T-helper 1 cell treated with Interleukin-12 subunit alpha and Interleukin-12 subunit beta and Interleukin-4 antibody, amounts not matched to agents 30 μg/mL and 1 μg/mL, for 36 hours (primary cell): ENCODE measurements around the gene CCR5AS.
"Not testable (repeated sequence)": the region's sequence is repeated elsewhere in the genome, so short reads cannot be mapped to it uniquely, and the experiment has no call there.

Source experiments
- H3K27ac Mint-ChIP-seq: one replicate; pipeline ENCODE4 v1.8.0; 2021; ENCODE audit warnings: mild to moderate bottlenecking, mixed read lengths
- H3K27me3 Mint-ChIP-seq: one replicate; pipeline ENCODE4 v1.8.0; 2021; ENCODE audit warnings: low read depth, mixed read lengths
- H3K36me3 Mint-ChIP-seq: one replicate; pipeline ENCODE4 v1.8.0; 2021; ENCODE audit warnings: low read depth, mixed read lengths
- H3K4me1 Mint-ChIP-seq: one replicate; pipeline ENCODE4 v1.8.0; 2021; ENCODE audit warnings: low read depth, mixed read lengths
- H3K4me3 Mint-ChIP-seq: one replicate; pipeline ENCODE4 v1.8.0; 2021; ENCODE audit warnings: mild to moderate bottlenecking, moderate library complexity, mixed read lengths
- H3K9me3 Mint-ChIP-seq: one replicate; pipeline ENCODE4 v1.8.0; 2021; ENCODE audit warnings: mixed read lengths

The CCR5AS gene

DNA sequence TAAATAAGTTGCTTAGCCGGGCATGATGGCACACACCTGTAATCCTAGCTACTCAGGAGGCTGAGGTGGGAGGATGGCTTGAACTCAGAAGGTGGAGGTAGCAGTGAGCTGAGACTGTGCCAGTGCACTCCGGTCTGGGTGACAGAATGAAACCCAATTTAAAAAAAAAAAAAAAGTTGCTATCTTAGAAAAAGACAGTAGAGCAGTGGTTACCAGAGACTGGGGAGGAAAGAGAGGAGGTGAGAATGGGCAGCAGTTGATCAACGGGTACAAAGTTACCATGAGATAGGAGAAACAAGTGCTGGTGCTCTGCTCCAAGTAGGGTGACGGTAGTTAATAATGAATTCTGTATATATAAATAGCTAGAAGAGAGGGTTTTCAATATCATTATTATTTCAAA is 53.8 kb downstream of the CCR5AS start:
- Mint-ChIP-seq H3K27ac (peak overlapping the region; percentile 32), H3K36me3 (peaks cover 39% of the 10 kb centered on the region)

DNA sequence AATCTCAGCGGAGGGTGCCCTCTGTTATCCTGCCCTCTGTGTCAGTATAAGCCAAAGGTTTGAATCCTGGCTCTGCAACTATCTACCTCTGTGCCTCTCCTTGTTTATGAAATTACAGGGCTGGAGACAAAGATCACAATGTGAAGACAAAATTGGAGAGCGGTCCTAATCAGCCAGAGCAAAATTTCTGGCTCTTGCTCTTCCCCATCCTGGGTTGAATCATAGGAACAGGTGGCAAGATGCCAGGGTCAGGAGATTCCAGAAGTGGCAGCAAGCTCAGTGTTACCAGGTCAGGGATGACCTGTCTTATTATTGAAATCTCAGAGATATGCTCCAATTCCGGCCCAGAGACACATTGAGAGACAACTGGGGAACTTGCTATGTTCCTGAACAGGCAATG is 55.2 kb downstream of the CCR5AS start:
- Mint-ChIP-seq H3K4me1 (peaks cover 77% of the 10 kb centered on the region), H3K36me3 (peaks cover 35% of the 10 kb centered on the region), H3K9me3 (peaks cover 20% of the 10 kb centered on the region), H3K27me3 (peaks cover 26% of the 10 kb centered on the region), H3K4me3 (no peak overlapping the region), H3K27ac (no peak overlapping the region)

More for the DNA sequence above, 53.8 kb downstream of the CCR5AS start:
- Mint-ChIP-seq H3K4me3 (peak overlapping the region; percentile 6), H3K27me3 (peaks cover 29% of the 10 kb centered on the region), H3K9me3 (peaks cover 8% of the 10 kb centered on the region), H3K4me1 (peaks cover 80% of the 10 kb centered on the region)

DNA sequence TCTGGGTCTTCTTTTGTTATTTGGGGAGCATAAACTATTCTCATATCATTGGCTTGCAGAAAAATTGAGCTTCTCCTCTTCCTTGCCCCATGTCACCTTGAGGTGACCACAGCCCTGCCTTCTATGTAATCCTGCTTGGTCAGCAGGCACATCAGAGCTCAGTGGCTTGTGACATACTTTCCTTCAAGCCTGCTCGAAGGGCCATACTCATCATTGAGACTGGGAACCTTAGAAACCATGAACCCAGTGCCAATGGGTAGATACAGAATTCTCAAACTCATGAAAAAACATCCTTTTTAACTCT is 56.7 kb downstream of the CCR5AS start:
- H3K36me3 Mint-ChIP-seq = peaks cover 22% of the 10 kb centered on the region
- peak overlapping the region; percentile 93 for H3K27ac Mint-ChIP-seq
- H3K9me3 Mint-ChIP-seq = peaks cover 32% of the 10 kb centered on the region
- H3K27me3 Mint-ChIP-seq = peaks cover 14% of the 10 kb centered on the region
- peaks cover 64% of the 10 kb centered on the region for H3K4me1 Mint-ChIP-seq
- peak overlapping the region; percentile 56 for H3K4me3 Mint-ChIP-seq

DNA sequence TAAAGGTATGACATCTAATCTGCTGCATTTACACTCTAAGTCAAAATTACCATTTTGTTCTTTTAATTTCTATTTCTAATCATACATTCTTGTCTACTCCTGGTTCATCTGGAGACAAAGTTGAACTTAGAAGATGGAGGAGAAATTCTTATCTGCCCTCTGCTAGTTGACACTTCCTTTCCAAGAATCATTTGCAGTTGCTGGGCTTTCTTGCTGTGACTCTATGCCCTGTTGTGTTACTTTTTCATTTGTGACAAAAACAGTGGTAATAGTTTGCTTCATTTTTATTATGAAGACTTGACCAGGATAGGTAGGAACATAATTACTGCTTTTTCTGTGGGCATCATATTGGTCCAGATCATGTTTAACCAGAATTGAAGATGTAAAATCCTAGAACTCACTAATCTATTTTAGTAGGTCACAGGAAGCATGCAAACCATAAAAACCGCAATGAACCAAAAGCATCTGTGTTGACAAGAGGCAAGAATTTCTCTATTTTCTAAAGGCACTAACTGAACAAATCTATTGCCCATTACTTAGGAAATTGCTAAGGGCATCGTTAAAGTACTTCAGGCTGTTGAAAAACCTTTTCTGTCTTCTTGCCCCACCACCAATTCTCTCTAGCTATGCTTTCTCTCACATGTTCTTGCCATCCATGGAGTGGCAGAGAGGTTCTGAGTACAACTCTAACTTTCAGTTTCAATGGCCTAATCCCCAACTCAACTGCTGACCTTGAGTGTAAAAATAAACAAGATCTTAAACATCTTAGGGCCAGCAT is 57.2 kb downstream of the CCR5AS start:
- peaks cover 33% of the 10 kb centered on the region for H3K9me3 Mint-ChIP-seq
- H3K36me3 Mint-ChIP-seq = peaks cover 19% of the 10 kb centered on the region
- peaks cover 9% of the 10 kb centered on the region for H3K27me3 Mint-ChIP-seq
- H3K27ac Mint-ChIP-seq = peak overlapping the region; percentile 93
- H3K4me1 Mint-ChIP-seq = peaks cover 60% of the 10 kb centered on the region
- H3K4me3 Mint-ChIP-seq = peak overlapping the region; percentile 56

DNA sequence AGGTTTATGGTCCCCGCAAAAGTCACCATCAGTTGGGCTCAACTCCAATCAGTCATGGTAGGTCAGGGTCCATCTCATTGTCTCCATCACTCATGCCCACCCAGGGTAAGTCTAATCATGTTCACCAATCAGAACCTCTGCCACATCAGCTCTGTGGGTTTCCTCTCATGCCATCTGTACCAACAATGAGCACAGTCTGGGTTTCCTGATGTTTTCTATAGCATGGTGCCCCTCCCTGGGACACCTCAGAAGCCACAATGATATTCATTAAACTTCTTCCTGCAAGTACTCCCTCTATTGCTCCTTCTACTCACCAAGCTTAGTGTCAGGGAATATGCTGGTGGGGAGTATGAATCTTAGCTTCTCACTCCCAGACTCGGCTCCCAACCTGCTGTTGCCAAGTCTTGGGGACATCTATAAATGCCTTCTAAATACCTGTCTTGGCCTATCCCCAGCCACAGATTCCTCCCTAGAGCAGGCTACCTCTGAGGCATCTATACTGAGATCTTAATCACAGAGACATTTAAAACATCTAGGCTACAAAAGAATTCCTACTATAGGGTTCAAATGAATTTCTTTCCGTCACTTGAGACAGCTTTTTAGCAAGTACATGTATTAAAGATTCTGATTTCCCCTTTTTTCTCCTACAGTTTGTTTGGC is 57.9 kb downstream of the CCR5AS start:
- Mint-ChIP-seq H3K4me3 (peak overlapping the region; percentile 56), H3K9me3 (peaks cover 38% of the 10 kb centered on the region), H3K4me1 (peaks cover 54% of the 10 kb centered on the region), H3K27ac (peak overlapping the region; percentile 93), H3K36me3 (peaks cover 15% of the 10 kb centered on the region), H3K27me3 (peaks cover 4% of the 10 kb centered on the region)

DNA sequence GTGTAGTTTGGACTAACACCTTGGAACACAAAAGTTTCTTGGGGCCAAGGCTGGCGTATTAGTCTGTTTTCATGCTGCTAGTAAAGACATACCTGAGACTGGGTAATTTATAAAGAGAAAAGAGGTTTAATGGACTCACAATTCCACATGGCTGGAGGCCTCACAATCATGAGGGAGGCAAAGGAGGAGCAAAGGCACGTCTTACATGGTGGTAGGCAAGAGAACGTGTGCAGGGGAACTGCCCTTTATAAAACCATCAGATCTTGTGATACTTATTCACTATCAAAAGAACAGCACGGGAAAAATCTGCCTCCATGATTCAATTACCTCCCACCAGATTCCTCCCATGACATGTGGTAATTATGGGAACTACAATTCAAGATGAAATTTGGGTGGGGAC is 62.4 kb downstream of the CCR5AS start:
- H3K27me3 Mint-ChIP-seq = no peaks in the 10 kb centered on the region
- H3K36me3 Mint-ChIP-seq = peaks cover 26% of the 10 kb centered on the region

DNA sequence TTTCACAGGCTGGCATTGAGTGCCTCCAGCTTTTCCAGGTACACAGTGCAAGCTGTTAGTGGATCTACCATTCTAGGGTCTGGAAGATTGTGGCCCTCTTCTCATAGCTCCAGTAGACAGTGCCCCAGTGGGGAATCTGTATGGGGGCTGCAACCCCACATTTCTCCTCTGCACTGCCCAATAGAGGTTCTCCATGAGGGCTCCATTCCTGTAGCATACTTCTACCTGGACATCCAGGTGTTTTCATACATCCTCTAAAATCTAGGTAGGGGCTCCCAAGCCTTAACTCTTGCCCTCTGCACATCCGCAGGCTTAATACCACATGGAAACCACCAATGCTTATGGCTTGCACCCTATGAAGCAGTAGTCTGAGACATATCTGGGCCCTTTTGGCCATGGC is 68.0 kb downstream of the CCR5AS start:
- H3K27me3 Mint-ChIP-seq = peaks cover 3% of the 10 kb centered on the region
- peaks cover 53% of the 10 kb centered on the region for H3K9me3 Mint-ChIP-seq
- no peak overlapping the region for H3K27ac Mint-ChIP-seq
- peaks cover 31% of the 10 kb centered on the region for H3K36me3 Mint-ChIP-seq
- peaks cover 9% of the 10 kb centered on the region for H3K4me1 Mint-ChIP-seq
- no peak overlapping the region for H3K4me3 Mint-ChIP-seq

More for the DNA sequence above, 62.4 kb downstream of the CCR5AS start:
- Mint-ChIP-seq H3K4me1 (peaks cover 15% of the 10 kb centered on the region), H3K4me3 (no peak overlapping the region), H3K27ac (no peak overlapping the region), H3K9me3 (peaks cover 54% of the 10 kb centered on the region)

DNA sequence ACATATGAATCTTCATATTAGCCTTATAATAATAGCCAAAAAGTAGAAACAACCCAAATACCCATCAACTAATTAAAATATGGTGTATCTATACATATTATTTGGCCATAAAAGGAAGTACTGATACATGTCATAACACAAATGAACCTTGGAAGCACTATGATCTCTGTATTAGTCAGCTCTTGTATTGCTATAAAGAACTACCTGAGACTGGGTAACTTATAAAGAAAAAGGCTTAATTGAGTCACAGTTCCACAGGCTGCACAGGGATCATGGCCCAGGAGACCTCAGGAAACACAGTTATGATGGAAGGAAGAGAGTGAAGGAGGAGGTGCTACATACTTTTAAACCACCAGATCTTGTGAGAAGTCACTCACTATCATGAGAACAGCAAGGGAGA is 69.0 kb downstream of the CCR5AS start:
- Mint-ChIP-seq H3K9me3 (peaks cover 48% of the 10 kb centered on the region), H3K4me1 (peaks cover 11% of the 10 kb centered on the region), H3K36me3 (peaks cover 28% of the 10 kb centered on the region), H3K4me3 (no peak overlapping the region), H3K27me3 (peaks cover 7% of the 10 kb centered on the region), H3K27ac (no peak overlapping the region)

DNA sequence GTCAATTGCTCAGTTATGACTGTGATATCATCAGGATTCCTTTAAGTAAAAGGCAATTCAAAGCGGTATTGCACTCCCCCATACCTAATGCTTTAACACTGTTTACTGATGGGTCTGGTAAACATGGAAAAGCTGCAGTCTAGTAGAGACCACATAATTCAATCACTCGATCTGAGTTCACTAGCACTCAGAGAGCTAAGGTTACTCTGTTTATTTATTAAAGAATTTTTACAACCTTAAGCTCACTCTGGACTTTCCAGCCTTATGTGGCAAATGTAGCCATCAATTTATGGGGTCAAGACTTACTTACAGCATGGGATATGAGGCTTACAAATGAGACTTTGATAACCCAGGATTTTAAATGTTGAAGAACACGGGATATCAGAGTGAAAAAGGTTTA is 71.3 kb downstream of the CCR5AS start:
- H3K4me1 Mint-ChIP-seq = peaks cover 17% of the 10 kb centered on the region
- H3K27me3 Mint-ChIP-seq = peaks cover 14% of the 10 kb centered on the region
- H3K36me3 Mint-ChIP-seq = peaks cover 31% of the 10 kb centered on the region
- no peak overlapping the region for H3K4me3 Mint-ChIP-seq
- peaks cover 59% of the 10 kb centered on the region for H3K9me3 Mint-ChIP-seq
- no peak overlapping the region for H3K27ac Mint-ChIP-seq

DNA sequence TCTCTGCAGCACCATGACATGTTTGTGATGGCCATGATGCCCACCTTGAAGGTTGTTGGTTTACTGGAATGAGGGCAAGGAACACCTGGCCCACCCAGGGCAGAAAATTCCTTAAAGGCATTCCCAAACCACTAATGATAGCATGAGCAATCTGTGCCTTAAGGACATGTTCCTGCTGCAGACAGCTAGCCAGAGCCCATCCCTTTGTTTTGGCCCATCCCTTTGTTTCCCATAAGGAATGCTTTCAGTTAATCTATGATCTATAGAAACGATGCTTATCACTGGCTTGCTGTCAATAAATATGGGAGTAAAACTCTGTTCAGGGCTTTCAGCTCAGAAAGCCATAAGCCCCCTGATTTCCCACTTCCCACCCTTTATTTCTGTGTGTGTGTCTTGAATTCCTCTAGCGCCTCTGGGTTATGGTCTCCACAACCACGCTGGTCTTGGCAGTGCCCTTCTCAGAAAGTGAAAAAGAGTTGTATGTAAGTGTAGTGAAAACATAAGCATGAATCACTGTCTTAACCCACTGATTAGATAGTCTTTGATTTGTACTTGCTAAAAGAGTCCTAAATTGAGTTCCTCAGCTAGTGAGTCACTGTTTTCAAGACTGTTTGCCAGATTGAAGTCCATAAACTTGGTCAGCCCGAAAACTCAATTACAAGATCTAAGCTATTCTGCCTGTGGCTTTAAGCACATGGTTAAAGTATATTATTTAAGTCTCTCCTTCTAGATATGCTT is 72.0 kb downstream of the CCR5AS start:
- H3K9me3 Mint-ChIP-seq = peaks cover 53% of the 10 kb centered on the region
- H3K4me1 Mint-ChIP-seq = peaks cover 17% of the 10 kb centered on the region
- H3K36me3 Mint-ChIP-seq = peaks cover 26% of the 10 kb centered on the region
- no peak overlapping the region for H3K27ac Mint-ChIP-seq
- no peak overlapping the region for H3K4me3 Mint-ChIP-seq
- H3K27me3 Mint-ChIP-seq = peaks cover 14% of the 10 kb centered on the region

DNA sequence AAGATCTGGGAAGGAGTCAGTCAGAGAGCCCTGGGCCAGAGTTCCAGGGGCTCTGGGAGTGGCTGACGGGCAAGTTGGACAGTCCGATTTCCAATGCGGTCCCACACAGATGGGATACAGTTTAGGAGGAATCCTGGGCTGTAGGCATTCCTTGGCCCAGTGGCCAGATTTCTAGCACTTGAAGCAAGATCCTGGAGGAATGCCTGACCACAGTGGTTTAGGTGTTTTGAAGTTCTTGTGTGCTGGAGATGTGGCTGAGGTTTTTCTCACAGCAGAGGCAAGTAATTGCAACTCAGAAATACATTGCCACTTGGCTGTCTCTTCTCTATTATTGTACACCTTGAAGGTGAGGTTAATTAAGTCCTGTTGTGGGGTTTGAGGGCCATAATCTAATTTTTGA is 76.2 kb downstream of the CCR5AS start:
- H3K9me3 Mint-ChIP-seq = peaks cover 17% of the 10 kb centered on the region
- H3K27me3 Mint-ChIP-seq = peaks cover 14% of the 10 kb centered on the region
- H3K4me1 Mint-ChIP-seq = peaks cover 14% of the 10 kb centered on the region
- not testable (repeated sequence) for H3K4me3 Mint-ChIP-seq, H3K36me3 Mint-ChIP-seq, H3K27ac Mint-ChIP-seq

DNA sequence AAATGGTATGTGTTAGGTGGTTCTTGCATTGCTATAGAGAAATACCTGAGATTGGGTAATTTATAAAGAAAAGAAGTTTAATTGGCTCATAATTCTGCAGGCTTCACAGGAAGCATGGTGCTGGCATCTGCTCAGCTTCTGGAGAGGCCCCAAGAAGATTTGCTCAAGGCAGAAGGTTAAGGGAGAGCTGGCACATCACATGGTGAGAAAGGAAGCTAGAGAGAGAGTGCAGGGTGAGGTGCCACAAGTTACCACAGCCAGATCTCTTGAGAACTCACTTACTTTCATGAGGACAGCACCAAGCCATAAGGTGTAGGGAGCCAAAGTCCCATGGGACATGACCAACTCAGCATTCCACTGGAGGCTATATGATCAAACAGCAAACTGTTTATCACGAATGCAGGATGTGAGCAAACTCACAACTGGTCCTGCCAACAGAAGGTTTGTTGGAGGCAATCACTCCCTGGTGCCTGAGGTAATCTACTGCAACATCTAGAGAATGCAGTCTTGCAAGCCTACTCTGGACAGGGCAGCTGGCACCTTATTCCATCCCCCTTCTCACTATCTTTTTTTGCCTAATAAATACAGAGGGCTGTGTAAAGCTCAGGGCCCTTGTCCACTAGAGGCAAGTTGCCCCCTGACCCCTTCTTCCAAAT is 81.1 kb downstream of the CCR5AS start:
- no peak overlapping the region for H3K27ac Mint-ChIP-seq
- no peak overlapping the region for H3K4me3 Mint-ChIP-seq
- peaks cover 27% of the 10 kb centered on the region for H3K27me3 Mint-ChIP-seq
- peaks cover 23% of the 10 kb centered on the region for H3K9me3 Mint-ChIP-seq
- peaks cover 1% of the 10 kb centered on the region for H3K4me1 Mint-ChIP-seq
- peaks cover 5% of the 10 kb centered on the region for H3K36me3 Mint-ChIP-seq

DNA sequence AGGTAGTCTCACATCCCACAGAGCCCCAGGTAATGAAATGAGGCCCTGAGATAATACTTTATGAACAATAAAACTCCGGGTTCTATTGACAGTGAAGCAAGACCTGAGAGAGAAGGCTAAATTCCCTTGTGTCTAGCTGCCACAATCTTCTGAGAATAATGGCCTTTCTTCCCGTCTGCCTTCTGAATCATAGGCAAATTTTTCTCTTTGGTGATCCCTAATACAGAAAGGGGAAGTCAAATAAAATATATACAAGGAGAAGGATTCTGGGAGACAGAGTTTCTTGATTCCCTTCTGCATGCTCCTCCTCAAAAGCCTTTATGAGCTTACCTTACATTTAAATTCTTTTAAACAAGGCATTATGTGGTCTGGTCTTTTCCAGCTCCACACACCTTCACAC is 82.8 kb downstream of the CCR5AS start:
- Mint-ChIP-seq H3K27me3 (peaks cover 29% of the 10 kb centered on the region), H3K4me1 (peaks cover 1% of the 10 kb centered on the region), H3K4me3 (no peak overlapping the region), H3K36me3 (peaks cover 5% of the 10 kb centered on the region), H3K9me3 (peaks cover 31% of the 10 kb centered on the region), H3K27ac (no peak overlapping the region)

DNA sequence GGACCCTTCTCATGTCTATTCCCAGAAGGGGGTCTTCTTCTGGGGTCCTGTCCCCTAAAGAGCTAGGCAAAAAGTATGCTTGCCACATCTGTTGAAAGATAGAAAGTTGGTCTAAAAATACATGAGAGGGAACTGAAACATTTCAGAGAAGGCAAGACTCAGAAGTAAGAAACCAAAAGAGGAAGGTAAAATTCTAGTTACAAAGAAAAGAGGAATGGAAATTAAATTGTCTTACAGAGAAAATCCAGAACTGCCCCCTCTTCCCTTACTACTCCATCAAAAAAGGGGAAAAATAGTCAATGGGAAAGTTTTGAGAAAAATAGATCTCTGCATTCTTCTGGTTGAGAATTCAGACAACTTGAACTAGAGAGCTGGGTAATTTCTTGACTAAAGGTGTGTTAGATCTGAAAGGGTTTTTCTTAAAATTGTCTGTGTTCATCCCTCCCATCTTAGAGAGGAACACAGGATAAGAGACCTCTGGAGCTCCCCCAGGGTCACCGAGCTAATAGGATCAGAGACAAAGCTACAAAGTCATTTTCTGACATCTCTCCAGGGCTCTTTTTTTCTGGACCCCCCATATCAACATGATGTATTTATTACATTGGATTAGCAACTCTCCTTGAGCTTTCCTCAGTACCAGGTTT is 85.3 kb downstream of the CCR5AS start:
- H3K4me3 Mint-ChIP-seq = no peak overlapping the region
- H3K27me3 Mint-ChIP-seq = peaks cover 50% of the 10 kb centered on the region
- peaks cover 1% of the 10 kb centered on the region for H3K4me1 Mint-ChIP-seq
- H3K27ac Mint-ChIP-seq = no peak overlapping the region
- peaks cover 52% of the 10 kb centered on the region for H3K9me3 Mint-ChIP-seq
- H3K36me3 Mint-ChIP-seq = peaks cover 18% of the 10 kb centered on the region
